ENCODE data around the gene ALG8.
"Not testable (repeated sequence)": the region's sequence is repeated elsewhere in the genome, so short reads cannot be mapped to it uniquely, and the experiment has no call there.

Gene ALG8

DNA sequence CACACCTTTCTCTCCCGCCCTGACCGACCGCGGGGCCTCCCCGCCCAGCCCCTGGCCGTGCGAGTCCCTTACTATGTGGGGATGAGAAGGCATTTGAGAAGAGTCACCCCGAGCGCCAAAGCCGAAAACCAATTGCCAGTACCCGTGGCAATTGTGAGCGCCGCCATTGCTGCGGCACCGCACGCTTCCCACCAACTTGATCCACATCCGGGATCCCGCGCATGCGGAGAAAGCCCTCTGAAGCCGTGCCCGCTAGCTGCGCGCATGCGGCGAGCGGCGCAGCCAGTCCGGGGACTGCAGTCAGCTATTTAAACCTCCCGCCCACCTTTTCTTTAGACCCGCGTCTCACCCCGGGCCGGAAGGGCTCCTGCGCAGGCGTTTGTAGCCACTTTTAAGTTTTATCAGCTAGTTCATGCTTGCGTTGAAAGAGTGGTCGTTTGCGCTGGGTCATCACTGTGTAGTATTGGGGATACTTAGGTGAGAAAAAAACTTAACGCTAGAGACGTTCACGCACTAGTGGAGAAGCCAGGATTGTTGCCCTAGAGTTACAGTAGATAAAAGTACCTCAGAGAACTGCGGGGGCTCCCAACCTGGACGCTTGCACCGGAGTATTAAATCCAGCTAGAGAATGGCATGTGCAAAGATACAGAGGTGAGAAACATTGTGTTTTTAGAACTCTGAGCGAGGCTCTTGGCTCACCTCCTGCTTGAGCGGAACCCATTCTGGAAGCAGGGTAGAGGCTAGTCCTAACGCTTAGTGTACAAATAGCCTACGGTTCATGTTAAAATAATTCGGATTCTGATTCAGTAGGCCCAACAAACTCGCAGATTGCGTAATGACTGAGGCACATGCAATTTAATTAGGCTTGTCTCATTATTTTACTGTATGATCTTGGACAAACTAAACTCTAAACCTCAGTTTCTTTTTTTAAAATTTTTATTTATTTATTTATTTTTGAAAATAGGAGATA, at the start of gene ALG8:
ALG8 (minus strand) TSS at position 205 of the 970 bp plus-strand sequence; CDS start at position 167, 38 bp downstream.
- DNase-seq, result peak; percentile 93

DNA sequence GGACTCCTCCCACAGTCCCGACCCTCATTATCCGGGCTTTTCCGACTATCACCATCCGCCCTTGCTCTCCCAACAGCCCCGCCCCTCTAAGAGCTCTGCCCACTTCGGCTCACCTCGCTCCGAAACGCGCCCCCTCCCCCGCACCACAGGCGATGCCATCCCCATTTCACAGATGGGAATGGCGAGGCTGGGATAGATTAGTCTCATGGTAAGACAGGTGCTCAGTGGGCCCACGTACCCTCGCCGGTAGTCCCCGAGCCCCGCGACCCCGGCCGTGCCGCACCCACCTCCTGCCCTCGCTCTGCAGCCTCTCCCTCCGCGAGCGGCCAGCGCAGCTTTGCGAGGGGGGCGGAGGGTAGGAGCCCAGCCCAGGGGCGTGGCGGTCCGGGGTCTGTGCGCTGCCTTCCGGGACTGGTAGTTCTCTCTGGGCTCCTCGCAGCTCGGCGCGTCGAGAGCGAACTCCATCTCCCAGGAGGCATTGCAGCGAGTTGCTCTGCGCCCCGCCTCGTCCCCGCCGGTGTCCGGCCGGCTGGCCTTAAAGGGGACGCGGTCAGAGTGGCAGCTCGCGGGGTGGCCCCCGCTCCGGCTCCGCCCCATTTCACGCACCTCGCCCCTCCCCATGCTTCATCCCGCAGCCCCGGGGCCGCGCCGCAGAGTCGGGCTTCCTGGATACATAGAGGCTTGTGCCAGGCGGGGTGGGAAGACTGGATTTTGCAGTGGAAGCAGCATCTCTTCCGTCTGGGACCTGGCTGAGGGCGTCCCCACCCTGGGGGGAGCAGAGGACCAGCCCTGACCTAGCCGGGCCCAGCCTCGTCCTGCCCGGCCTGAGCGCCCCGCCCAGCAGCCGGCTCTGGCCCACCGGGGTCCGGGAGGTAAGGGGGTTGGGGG, 49.1 kb upstream of the ALG8 start, which contains the start of the genes KCTD21 and USP35:
KCTD21 (minus strand) TSS at position 341 of the 888 bp plus-strand sequence. CDS start 14,072 bp downstream, outside the sequence.
USP35 (plus strand) TSS at position 634 of the 888 bp plus-strand sequence. CDS start 7,327 bp downstream, outside the sequence.
- DNase-seq, result peak; percentile 98

DNA sequence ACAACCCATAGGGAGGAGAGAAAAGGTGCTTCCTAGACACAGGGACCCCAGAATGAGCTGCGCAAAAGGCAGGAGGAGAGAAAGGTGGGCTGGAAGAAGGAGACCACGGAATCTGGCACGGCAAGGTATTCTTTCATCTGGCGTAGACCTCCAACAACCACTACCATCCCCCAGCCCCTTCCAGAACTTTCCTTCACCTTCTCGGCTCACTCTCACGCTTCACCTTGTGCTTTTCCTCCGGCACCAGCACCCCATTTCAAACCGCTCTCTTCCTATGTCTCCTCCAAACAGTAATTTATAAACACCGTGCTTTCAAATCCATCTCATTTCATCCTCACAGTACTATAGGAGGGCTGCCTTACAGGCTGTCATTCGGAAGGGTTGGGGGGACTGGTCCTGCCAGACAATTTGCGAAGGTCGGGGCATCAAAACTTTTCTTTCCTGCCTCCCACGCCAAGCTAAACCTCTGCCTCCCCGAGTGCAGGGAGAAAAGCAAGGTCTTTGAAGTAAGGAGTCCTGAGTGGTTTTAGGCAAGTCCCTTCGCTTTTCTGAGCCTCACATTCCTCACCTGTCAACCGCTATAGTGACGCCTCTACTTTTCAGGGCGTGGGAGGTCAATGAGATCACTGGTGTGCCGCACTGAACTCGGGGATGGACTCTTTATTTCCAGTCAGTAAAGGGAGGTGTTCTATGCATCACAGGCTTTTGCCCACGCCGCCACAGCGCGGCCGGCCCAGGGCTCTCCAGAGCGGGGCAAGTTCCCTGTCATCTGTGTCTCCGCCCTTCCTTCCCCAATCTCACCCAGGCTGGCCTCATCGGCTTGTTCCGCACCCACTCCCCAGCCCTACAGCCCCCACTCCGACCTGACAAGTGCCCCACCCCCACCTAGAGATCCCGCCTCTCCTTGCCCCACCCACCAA, 48.2 kb upstream of the ALG8 start:
- DNase-seq, result peak; percentile 25

- DNase-seq, result no peak
Observed at GRCh38 chr11:78181185-78181584, 41.8 kb upstream of the ALG8 start.

DNA sequence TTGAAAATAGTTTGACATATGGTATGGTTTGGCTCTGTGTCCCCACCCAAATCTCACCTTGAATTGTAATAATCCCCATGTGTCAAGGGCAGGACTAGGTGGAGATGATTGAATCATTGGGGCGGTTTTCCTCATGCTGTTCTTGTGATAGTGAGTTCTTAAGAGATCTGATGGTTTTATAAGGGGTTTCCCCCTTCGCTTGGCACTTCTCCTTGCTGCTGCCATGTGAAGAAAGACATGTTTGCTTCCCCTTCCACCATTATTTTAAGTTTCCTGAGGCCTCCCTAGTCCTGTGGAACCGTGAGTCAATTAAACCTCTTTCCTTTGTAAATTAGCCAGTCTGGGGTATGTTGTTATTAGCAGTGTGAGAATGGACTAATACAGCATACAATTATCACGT, 41.3 kb upstream of the ALG8 start:
- no peak for DNase-seq

DNA sequence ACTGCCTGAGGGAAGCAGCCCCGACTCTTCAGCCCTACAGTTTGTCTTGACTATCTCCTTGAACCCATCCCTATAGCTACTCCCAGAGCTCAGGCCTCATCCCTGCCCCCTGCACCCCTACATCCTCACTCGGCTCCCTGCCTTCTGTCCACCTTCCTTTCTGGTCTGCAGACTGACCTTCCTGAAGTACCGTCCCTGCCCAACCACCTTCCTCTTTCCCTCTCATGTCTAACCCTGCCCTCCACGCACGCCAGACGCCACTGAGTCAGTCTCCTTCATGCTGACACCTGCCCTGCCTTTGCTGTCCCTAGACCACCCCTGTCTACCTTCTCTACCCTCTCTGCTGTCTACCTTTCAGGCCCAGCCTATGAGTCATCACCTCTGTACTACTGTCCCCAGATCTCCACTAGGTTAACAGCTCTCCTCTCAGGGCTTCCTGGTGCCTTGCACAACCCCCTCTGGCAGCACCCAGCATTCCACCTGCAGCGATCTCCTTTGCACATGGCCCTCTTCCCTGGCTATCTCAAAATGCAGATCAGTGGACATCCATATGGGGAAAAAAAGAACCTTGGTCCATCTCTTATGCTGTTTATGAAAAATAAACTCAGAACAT, 40.1 kb upstream of the ALG8 start:
- DNase-seq, result no peak

DNA sequence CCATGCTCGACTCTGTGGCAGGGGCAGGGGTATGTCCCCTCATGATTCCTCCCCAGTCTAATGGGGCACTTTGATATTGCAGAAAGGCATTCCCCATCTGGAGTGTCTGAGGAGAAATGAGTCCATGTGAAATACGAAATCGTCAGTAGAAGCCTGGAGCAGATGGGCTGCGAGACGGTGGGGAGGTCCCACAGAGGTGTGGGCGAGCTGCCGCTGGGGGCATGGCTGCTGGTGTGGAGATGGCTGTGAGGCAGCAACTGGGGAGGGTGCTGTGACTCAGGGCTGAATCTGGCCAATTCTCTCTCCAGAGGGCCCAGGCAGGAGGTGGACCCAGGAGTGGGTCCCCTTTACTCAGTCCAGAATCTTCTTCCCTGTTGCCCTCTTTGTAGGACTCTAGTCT, 37.8 kb upstream of the ALG8 start:
- no peak for DNase-seq

DNA sequence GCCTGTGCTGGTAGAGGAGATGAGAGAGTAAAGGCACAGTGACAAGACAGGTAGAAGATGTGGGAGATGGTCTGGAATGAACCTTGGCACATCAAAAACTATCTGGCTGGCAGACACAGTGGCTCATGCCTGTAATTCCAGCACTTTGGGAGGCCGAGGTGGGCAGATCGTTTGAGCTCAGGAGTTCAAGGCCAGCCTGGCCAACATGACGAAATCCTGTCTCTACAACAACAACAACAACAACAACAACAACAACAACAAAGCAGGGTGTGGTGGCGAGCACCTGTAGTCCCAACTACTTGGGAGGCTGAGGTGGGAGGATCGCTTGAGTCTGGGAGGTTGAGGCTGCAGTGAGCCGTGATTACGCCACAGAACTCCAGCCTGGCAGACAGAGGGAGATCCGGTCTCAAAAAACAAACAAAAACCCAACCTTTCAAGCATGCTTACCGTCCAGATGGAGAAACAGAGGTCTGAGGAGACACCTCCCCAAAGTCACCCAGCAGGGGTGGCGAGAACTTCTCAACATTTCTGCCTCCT, 37.2 kb upstream of the ALG8 start:
- DNase-seq, result no peak

DNA sequence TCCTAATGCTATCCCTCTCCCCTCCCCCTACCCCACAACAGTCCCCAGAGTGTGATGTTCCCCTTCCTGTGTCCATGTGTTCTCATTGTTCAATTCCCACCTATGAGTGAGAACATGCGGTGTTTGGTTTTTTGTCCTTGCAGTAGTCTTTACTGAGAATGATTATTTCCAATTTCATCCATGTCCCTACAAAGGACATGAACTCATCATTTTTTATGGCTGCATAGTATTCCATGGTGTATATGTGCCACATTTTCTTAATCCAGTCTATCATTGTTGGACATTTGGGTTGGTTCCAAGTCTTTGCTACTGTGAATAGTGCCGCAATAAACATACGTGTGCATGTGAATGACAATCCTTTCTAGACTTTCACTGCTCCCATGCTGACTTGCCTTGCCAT, 36.4 kb upstream of the ALG8 start:
- not testable (repeated sequence) for DNase-seq

DNA sequence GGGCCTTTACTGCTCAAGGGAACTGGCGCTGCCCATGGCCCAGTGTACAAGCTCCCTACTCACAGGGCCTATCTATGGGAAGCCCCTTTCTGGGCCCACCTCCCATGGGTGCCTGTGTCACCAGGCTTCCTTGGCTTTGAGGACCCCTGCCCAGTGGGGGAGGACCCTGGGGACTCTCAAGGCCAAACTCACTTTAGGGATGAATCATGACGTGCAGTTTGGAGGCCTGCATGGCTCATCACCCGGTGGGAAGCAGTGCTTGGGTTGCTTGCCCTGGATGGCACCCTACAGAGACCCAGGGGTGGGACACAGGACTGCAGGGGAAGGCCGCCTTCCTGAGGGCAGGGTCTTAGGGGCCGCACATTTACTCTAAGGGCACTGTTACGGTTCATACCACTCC, 32.5 kb upstream of the ALG8 start:
- no peak for DNase-seq

DNA sequence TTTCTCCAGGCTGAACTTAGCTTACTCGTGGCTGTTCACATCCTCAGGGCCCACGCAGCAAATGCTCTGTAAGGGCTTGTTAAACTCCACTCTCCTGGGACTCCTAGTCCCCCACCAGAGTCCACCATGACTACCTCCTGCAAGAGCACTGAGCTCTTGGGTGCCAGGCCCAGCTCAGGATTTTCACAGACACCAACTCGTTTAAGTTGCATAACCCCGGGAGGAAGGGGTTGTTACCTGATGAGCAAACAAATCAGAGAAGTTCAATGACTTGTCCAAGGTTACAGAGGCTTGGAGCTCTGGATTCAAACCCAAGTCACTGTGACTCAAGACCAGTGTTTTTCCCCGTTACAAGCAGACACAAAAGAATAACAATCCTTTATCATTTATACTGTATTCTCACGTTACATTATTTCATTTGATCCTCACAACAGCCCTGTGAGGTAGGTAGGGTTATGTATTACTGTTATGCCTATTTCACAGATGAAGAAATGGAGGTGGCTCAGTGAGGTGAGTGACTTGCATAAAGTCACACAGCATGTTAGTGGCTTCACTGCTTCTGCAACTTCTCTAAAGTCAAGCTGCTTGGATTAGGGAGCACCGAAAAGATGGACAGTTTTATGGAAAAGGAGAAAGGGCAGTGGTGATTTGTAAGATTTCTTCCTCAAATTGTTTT, 31.6 kb upstream of the ALG8 start:
- DNase-seq, result no peak

GRCh38 chr11:78170413-78170812, 31.0 kb upstream of the ALG8 start:
- DNase-seq, result no peak

DNA sequence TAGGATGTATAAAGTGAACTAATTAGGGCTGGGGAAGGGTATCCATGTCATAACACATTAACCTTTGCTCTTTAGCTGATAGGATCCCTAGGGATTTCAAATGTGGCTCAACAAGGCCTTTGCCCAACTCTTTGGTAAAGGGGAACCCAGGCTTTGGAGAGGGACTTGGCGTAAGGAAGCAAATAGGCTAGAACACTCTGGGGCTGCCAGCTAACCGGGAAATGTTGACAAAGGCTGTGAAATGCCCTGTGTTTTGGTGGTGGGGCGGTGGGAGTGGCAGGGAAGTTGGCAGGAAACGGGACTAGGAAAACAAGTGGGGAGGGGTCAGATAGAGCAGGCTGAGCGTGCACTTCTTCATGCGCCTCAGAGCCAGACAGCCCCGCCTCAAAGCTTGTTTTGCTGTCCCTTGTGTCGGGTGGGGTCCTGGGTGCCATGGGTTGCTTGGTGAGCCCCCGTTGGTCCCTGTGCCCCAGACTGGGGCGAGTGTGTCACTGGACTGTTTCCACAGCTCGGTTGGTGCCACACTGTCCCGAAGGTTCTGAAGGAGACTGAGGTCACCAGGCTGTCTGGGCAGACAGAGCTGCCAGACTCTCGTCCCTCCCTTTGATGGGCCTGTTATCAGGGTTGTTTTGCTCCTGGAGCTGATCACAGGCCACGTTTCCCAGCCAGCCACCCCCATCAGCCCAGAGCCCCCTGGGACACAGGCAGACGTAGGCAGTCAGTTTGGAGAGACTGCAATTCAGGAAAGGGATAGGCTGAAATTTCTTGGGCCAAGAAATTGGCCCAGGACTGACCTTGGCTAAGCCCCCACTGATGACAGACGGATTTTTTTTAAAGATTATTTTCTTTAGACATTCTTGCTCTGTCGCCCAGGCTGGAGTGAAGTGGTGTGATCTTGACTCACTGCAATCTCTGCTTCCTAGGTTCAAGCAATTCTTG, 29.4 kb upstream of the ALG8 start:
- no peak for DNase-seq

- no peak for DNase-seq
Observed at GRCh38 chr11:78166855-78167469, 27.5 kb upstream of the ALG8 start.

- DNase-seq, result no peak
Observed at GRCh38 chr11:78164471-78164870, 25.0 kb upstream of the ALG8 start.

GRCh38 chr11:78163828-78164227, 24.4 kb upstream of the ALG8 start:
- no peak for DNase-seq

DNA sequence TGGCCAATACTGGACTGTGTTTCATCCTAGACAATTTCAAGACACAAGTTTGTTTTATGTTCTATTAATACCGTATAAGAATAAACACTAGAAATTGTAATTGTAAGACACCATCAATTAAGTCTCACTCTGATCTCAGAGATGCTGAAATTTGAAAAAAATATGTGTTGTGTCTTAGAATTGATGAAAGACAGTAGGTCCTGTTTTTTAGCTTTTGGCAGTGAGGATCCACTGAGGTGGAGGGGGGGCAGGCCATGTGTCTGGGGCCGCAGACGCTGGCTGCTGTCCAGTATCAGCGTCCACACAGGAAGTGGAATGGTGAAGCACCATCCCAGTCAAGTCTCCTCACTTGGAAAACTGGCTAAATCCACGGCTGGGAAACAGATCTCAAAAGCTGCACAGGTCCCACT, 22.5 kb upstream of the ALG8 start:
- no peak for DNase-seq

- DNase-seq, result no peak
Observed at GRCh38 chr11:78161346-78161745, 21.9 kb upstream of the ALG8 start.

DNA sequence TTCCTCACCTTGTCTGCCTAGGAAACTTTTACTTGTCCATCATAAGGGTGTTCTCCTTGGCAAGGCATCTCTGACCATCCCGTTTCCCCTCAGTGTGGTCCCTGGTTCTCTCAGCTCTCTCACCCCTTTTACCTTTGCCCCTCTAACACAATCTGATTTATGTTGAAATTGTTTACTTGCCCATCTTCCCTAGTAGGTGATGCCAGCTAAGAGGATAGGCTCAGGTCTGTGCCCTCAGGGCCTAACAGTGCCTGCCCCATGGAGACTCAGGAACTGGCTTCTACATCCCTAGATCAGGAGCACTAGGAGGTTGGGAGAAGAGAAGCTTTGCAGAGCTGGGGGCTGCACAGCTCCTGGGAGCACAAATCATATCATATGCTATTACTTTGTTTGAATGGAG, 21.1 kb upstream of the ALG8 start:
- no peak for DNase-seq

All from NCI-H226 (cell line).